AG20443 (cell line): ENCODE measurements around the gene NOS3.
"Not testable (repeated sequence)": the region's sequence is repeated elsewhere in the genome, so short reads cannot be mapped to it uniquely, and the experiment has no call there.

Source experiments
- DNase-seq: peaks from one replicate; pipeline ENCODE4 v3.0.0; 2012; ENCODE audit warnings: low spot score, mixed read lengths

NOS3 gene

GRCh38 chr7:151038951-151039849 is 48.4 kb downstream of the NOS3 start:
- peak; percentile 81 for DNase-seq

GRCh38 chr7:151039850-151040548 is 49.2 kb downstream of the NOS3 start:
- no peak for DNase-seq

GRCh38 chr7:151040616-151041375 is 50.0 kb downstream of the NOS3 start:
- DNase-seq: no peak

GRCh38 chr7:151043449-151043848 is 52.6 kb downstream of the NOS3 start:
- not testable (repeated sequence) for DNase-seq

DNA sequence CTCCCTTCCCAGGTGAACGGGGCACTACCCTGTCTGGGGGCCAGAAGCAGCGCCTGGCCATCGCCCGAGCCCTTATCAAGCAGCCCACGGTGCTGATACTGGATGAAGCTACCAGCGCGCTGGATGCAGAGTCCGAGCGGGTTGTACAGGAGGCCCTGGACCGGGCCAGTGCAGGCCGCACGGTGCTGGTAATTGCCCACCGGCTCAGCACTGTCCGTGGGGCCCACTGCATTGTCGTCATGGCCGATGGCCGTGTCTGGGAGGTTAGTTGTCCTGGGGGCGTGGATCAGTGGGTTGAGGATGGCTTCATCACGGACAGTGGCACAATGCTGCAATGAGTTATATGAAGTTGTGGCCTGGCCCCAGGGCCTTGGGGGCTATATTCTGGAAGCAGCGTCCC is 53.1 kb downstream of the NOS3 start:
- DNase-seq: no peak

DNA sequence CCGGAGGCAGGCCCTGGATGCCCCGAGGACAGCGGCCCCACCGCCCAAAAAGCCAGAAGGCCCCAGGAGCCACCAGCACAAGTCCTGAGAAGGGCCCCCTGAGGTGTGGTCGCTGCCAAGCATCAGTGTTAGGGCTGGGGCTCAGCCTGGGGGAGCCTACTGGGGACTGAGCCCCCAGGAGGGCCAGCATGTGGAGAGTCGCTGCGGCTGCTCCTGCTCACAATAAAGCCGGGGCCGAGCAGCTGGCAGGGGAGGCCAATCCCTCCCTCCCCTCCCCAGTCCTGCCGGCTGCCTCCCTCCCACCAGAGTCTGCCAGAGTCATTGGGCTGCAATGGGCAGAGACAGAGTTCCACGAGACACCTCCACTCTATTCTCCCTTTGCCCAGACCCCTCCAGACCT is 54.4 kb downstream of the NOS3 start:
- no peak for DNase-seq

DNA sequence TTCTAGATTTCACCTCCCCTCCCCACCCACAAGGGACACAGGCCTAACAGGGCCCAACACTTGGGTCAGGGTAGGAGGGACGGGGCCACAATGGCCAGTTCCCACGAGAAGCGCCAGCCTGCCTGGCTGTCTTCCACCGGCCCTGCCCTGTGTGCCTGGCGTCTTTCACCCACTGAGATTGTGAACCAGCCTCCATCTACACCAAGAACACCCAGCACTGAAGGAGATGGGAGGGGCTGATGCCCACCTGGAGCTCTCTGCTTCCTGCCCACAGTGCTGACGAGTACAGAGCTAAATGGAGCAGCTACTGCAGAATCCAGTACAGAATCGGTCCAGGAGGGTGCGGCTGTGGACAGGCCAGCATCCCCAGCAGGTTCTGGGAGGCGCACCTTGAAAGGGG is 55.1 kb downstream of the NOS3 start:
- DNase-seq: no peak

- DNase-seq: peak; percentile 49
Observed at GRCh38 chr7:151046603-151047573, 56.1 kb downstream of the NOS3 start.

GRCh38 chr7:151047976-151048815 is 57.4 kb downstream of the NOS3 start, which contains the start of gene ASIC3:
TSS of gene ASIC3 (plus strand) at chr7:151048531. CDS start at chr7:151048886, 355 bp downstream.
- no peak for DNase-seq

DNA sequence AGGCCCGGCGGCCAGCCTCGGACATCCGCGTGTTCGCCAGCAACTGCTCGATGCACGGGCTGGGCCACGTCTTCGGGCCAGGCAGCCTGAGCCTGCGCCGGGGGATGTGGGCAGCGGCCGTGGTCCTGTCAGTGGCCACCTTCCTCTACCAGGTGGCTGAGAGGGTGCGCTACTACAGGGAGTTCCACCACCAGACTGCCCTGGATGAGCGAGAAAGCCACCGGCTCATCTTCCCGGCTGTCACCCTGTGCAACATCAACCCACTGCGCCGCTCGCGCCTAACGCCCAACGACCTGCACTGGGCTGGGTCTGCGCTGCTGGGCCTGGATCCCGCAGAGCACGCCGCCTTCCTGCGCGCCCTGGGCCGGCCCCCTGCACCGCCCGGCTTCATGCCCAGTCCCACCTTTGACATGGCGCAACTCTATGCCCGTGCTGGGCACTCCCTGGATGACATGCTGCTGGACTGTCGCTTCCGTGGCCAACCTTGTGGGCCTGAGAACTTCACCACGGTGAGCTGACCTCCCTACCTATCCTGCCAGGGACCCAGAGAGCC is 58.2 kb downstream of the NOS3 start:
- DNase-seq: no peak

GRCh38 chr7:151051108-151051507 is 60.3 kb downstream of the NOS3 start:
- DNase-seq: peak; percentile 83

DNA sequence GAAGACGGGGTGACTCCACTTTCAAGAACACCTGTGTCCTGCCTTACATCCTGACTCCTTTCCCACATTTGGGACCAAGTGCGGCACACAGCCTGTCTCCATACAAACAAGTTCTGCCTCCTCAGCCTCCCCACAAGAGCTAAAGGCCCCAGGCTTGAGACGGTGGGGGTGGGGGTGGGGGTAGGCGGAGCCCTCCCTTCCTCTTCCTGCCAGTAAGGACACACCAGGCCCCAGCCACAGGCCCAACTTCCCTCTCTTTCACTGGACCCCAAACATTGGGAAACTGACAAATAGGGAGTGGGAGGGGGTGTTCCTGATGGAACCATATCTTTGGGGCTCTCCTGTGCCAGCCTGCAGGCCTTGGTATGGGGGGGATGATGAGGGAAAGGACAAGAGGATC is 62.3 kb downstream of the NOS3 start:
- no peak for DNase-seq

DNA sequence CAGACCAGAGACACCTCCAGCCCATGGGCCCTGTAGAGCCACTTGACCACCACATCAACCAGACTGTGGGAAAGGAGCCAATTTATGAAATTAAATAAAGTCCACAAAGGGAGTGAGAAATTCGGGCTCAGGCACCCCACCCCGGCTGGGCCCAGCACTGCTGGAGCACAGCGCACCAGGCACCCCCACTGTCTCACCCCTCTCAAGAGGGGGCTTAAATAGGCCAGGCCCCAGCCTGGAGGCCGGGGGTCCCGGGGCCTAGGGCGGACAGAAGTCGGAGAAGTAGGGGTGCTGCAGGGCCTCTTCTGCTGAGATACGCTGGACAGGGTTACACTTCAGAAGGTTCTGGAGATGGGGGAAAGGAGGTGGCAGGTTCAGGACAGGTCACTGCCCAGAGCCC is 62.9 kb downstream of the NOS3 start:
- DNase-seq: no peak

GRCh38 chr7:151056283-151056665 is 65.5 kb downstream of the NOS3 start:
- no peak for DNase-seq

GRCh38 chr7:151056666-151057505 is 66.1 kb downstream of the NOS3 start:
- no peak for DNase-seq

- DNase-seq: no peak
Observed at GRCh38 chr7:151057506-151057988, 66.7 kb downstream of the NOS3 start, which contains the start of gene CDK5. TSS of gene CDK5 (minus strand) at chr7:151057897. CDS start at chr7:151057848, 49 bp downstream.

GRCh38 chr7:151057989-151058780 is 67.4 kb downstream of the NOS3 start:
- peak; percentile 98 for DNase-seq

DNA sequence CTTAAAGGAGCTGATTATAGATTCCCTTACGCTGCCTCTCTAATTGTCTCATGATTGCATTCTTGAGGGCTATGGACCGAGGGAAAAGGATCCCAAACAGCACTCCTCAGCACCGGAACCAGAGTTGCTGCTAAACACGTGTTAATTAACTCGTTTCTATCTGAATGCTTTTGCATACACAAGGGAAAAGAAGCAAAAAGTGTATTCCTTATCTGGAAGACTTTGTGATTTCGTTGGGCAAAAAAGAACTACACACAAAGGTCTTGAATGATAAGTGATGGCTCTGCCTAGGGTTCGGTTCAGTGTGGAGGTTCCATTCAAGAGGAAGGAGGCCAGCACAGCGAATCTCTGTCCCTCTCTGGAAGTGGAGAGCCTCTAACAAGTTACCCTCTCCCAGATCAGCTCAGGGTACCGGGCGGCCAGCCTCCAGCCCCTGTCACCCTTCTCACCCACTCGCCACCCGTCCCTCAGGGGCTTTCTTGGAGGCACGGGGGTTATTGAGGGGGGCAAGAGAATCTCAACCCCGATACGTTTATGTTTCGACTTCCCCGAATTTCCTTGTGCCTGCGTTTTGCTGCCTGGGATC is 68.1 kb downstream of the NOS3 start:
- DNase-seq: no peak
